Erythroblast (primary cell): ENCODE data around the gene MACROD2.

Source experiments
- DNase-seq, 2 experiments: peaks; one replicate each; lab custom pipeline; 2025; lab: John Stamatoyannopoulos, UW
- GATA1 ChIP-seq: IDR thresholded peaks from 2 replicates; pipeline ENCODE4 v1.6.1; 2011; ENCODE audit warnings: low read depth, mild to moderate bottlenecking, control low read depth, low read length, moderate library complexity
- POLR2A ChIP-seq: IDR thresholded peaks from 2 replicates; pipeline ENCODE4 v1.6.1; 2011; ENCODE audit warnings: mild to moderate bottlenecking, low read length

The MACROD2 gene

DNA sequence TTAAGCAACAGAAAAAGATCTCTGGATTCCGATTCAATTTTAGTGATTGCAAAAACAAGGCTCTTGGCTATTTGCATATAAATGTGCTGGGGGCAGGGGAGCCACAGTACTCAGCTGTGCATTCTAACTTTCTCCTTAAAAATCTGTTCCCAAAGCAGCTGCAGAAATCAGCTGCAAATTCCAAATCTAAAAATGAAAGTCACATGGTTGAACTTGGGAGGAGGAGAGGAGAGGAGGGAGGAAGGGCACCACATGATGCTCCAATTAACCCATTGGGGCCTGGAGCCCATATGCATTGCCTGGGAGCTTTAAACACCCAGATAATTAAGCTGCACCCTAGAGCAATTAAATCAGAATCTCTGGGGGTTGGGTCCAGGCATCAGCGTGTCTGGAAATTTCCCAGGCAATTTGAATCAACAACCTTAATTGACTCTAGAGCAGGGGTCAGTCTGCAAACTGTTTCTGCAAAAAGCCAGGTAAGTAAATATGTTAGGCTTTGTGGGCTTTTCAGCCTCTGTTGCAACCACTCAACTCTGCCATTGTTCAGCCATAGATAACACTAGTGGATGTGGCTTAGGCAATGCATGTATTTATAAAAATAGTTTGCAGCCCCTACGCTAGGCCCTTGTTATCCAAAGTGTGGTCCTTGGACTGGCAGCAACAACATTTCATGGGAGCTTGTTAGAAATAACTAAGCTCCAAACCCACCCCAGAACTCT, 2069.8 kb downstream of the MACROD2 start:
- DNase-seq = no peak
- TF ChIP-seq GATA1 (no peak), POLR2A (no peak)

DNA sequence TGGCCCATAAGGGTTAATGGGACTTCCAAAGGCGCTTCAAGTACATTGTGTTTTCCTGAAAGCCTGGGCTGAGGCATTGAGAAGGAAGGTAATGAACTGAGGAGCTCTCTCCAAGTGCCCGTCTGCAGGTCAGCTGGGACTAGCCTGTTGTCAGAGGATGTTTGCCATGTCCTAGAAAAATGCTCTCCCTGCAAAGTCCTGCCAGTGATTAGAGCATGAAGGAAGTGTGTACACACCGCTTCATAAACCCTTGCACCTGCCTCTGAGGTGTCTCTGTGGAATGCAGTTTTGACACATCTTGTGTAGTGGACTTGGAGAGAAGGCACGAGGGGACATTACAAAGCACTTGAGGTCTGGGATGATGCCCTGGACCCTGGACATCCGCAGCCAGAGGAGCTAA, 2071.3 kb downstream of the MACROD2 start:
- TF ChIP-seq POLR2A (no peak), GATA1 (no peak)
- no peak for DNase-seq

DNA sequence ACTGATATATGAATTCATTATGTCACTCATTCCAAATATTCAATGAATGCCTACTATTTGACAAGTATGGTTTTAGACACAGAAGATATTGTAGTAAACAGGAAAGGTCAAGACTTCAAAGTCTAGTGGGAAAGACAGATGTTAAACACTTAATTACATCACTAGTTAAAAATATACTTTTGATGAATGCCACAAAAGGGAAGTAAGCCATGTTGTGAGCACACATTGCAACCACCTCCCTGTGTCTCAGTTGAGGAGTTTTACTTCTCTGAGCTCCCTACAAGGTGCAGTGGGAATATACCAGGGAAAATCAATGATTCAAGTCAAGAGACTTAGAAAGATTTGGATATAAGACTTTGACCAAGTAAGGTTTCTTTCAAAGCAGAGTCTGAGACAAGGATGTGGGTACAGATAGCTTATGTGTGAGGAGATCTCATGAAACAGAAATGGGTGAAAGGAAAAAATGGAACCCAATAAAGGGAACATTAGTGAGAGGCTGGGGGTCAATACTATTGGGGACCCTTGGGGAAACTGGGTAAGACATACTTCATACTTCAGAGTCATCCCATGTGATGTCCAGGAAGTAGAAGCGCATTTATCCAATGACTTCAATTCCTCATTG, 2074.2 kb downstream of the MACROD2 start:
- TF ChIP-seq GATA1 = no peak
- TF ChIP-seq POLR2A = no peak
- DNase-seq = no peak

DNA sequence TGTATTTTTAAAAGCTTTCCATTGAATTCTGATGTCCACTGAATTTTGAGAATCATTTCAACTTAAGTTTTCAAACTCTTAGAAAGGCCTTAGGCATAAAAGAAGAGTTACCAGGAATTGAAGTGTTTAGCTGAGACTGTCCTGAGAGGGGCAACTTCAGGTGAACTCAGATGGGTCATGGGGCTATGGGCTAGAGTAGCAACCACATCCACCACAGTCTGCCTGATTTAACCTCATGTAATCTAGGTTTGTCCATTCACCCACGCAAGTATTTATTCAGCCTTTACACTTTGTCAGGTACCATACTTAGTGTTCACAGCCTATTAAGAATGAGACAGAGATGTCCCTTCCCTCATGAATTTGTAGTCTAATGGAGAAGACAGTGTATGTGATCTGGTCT, 2076.9 kb downstream of the MACROD2 start:
- DNase-seq = no peak
- TF ChIP-seq GATA1 (no peak), POLR2A (no peak)

DNA sequence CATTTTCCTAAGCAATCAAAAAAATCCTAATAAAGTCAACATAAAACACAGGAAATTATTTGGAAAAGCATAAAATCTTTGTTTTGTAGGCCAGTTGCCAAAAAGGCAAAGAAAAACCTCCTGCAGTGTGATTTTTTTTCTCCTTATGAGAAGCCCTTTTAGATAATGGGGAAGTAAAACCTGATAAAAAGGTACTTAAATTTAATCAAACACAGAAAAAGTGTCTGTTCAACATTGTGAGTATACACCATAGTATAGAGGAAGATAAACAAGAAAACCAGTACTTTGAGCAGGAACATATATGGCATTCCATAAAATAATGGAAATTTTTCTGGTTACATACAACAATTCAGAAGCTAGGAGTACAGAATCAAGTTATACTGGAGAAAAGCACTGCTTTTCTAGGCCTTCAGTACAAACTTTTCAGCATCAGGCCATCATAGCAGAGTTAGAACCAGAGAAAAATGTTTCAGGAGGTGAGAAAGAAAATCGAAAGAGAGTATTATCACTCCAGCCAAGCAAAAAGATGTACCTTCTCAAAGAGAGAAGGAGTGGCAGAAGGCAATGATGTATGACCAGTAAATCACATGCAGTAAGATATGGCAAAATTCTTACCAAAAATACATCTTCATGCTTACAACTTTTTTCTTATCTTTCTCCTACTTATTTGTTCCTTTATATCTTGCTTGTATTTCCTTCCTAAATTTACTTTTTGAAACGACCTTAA, 2083.0 kb downstream of the MACROD2 start:
- TF ChIP-seq POLR2A (no peak), GATA1 (no peak)
- no peak for DNase-seq

DNA sequence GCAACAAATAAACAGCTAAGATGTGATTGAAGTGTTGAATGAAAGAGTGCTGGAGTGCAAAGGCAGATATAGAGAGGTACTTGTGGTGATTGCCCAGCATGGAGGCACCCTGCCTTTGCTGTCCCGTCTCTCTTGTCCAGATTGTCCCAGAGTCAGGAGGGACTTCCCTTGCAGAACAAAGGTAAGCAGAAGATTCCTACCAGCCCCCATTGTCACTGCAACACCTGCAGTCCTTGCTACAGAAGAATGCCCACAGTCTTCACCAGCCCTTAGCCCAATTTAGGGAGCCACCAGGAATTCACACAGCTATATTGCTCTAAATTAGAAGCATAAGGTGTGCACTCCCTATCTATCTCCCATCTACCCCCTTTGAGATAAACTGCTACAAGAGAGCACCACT, 2086.1 kb downstream of the MACROD2 start:
- DNase-seq = no peak
- no peak for TF ChIP-seq POLR2A
- TF ChIP-seq GATA1 = no peak

DNA sequence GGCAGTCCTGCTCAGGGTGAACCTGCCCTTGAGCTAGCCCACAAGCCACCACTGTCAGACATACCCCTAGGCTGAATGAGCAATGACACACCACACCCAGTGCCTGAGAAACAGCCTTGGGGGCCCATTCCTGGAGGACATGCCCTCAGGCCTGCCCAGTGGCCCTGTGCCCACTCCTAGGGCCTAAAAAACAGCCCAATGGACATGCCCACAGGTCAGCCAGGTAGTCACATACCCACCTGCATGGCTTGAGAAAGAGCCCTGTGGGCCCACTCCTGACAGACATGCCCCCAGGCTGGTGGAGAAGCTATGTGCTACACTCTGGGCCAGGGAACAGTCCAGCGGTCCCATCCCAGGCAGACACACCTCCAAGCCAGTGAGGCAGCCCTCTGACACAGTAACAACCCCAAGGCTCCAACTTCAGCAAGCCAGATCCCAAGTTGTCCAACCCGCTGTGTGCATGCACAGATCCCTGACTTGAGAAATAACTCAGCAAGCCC, 2086.8 kb downstream of the MACROD2 start:
- no peak for TF ChIP-seq GATA1
- no peak for TF ChIP-seq POLR2A
- no peak for DNase-seq

DNA sequence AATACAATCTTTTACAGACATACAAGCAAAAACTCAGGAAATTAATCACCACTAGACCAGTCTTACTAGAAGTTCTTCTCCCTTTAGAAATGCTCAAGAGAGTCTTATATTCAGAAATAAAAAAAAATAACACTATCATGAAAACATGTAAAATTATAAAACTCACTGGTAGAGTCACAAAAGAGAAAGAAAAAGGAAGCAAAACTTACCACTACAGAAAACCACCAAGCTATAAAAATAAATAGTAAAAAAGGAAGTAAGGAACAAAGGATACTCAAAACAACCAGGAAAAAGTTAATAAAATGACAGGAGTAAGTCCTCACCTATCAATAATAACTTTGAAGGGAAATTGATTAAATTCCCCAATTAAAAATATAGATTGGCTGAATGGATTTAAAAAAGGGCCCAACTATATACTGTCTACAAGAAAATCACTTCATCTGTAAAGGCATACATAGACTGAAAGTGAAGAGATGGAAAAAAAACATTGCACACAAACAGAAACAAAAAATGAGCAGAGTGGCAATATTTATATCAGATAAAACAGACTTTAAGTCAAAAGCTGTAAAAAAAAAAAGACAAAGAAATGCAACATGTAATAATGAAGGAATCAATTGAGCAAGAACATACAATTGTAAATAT, 2088.4 kb downstream of the MACROD2 start:
- no peak for DNase-seq
- TF ChIP-seq POLR2A (no peak), GATA1 (no peak)

DNA sequence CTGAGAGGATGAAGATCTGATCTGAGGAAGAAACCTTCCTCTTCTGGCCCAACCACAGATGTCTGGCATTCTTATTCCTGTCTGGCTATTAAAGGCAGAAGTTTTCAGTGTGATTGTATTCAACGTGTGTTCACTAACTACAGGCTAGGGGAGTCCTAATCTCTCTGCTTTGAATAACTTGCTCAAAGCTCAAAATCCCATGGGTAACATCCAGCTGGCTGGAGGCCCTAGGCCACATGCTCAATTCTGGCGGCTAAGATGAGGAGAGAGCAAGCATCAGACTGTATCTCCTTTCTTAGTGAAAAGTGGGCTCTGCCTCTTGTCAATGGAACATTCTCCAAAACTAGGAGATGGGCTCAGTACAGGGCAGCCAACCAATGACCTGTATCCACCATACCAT, 2099.9 kb downstream of the MACROD2 start:
- TF ChIP-seq GATA1 = no peak
- TF ChIP-seq POLR2A = no peak
- DNase-seq = no peak

DNA sequence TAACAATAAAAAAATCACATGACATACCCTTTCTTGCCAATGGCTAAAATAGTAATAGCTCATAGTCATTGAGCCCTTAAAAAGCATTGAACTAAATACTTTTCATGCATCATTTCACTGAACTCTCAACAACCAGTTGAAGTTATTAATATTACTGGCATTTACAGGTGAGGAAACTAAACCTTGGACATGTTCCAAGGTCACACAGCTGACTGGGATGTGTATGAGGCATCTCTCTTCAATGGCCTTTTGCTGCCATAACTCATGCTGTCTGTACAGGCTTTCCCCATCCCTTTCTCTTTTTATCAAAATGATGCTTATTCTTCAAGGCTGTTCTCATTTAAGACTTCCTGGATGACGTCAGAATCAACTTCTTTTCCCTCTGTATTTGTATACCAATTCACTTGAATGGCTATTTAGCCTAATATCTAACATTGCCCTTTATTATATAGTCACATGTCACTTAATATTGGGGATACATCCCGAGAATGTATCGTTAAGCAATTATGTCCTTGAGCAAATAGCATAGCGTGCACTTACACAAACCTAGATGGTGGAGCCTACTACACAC, 2101.5 kb downstream of the MACROD2 start:
- DNase-seq = no peak
- TF ChIP-seq GATA1 = no peak
- no peak for TF ChIP-seq POLR2A

DNA sequence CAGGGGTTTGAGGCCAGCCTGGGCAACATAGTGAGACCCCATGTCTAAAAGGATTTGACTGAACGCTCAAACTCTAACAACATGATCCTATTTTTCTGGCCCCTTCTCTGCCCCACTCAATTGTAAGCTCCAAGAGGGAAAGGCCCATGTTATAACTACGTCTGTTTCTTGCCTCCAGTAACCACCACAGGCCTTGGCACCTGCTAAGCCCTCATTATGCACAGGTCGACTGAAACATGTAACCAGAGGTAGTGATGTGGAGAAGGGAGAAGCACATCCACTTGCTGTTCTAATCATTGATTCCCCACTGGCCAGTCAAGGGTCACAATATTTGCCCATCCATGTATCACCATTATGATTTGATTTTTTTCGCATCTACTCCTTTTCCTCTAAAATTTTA, 2102.5 kb downstream of the MACROD2 start:
- TF ChIP-seq POLR2A (no peak), GATA1 (no peak)
- DNase-seq = no peak

DNA sequence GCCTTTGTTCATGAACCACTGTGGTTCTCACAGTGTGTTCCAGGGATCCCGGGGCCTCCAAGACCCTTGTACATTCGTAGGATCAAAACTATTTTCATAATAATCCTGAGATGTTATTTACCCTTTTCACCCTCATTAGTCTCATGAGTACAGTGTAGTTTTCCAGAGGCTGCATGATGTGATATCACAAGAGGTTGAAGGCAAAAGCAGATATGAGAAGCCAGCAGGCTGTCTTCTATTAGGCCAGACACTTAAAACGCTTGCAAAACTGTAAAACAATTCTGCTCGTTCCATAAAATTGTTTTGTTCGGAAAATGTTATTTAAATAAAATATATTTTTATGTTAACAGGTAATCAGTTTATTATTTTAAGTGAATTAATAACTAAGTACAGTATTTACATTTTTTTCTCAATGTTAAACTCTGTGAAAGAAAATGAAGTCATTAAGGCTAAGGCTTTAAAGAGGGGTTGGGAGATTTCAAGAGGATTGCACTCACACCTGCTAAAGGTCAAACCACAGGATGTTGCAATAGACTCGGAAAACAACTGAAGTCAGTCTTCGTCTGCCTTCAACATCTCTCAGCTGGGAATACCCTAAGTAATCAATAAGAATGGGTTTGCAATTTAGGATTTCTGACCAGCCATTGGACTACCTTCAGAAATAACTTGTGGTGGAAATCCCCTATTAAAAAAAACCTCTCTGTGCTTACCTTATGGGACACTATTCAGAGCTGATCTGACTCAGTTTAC, 2103.7 kb downstream of the MACROD2 start:
- TF ChIP-seq GATA1 (no peak), POLR2A (no peak)
- no peak for DNase-seq

DNA sequence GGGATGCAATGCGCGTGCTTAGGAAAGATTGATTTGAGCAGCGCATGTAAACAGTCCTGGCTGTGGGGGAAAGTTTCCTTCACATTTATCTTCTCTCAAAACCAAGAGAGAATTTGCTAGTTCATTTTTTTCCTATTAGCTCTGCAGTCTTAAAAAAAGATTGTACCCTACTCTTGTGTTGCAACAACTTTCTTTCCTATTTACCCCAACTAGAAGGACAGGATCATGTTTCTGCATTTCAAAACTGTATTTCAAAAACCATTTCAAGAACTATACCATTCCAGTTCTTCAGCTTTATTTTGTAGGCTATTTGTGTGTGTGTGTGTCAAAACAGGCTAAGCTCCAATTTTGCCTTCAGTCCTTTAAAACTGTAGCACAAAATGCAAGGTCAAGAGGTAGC, 2104.8 kb downstream of the MACROD2 start:
- TF ChIP-seq POLR2A (no peak), GATA1 (no peak)
- no peak for DNase-seq

DNA sequence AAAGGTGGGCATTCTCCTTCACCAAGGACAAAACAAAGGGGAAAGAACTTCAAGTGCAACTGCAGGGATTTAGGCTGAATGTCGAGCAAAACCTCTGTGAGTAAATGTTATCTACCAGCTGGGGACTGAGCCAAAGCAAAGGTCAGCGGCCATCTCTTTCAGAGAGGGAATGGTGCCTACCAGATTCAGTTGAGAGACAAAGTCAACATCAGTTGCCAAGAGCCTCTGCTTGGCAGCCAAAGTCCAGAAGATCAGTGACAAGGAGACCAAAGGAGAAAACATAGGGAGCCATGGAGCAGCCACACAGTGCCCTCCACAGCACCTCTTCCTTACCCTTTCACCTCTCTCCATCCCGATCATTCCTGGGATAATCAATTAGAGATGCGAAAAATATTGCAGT, 2105.5 kb downstream of the MACROD2 start:
- DNase-seq = no peak
- TF ChIP-seq POLR2A (no peak), GATA1 (no peak)
